GM11168 (cell line): ENCODE results near the gene TMEM116.
"Not testable (repeated sequence)": the region's sequence is repeated elsewhere in the genome, so short reads cannot be mapped to it uniquely, and the experiment has no call there.

ENCODE experiments used
- in situ Hi-C: fragments of 300-500 bp; cut with MboI; formaldehyde crosslinking; loops from one replicate; pipeline ENCODE4 v1.12.0; 2022; ENCODE audit warnings: low sequenced_read_pairs; ENCODE audit not compliant: unreplicated experiment

Gene TMEM116

GRCh38 chr12:112012775-112013600 is at the start of gene TMEM116, which contains the start of gene ERP29:
TMEM116 (minus strand) TSS chr12:112013165; CDS start chr12:112005270, 7,895 bp downstream.
ERP29 (plus strand) TSS chr12:112013426; CDS start chr12:112013466, 40 bp downstream.
- in situ Hi-C loops: loop anchor here (10.0 kb wide), 1 partner anchor 68 kb away; no protein-coding TSS in a partner anchor

- in situ Hi-C loops: no loop called here
Measured at GRCh38 chr12:112061137-112061536, 48.2 kb upstream of the TMEM116 start.

GRCh38 chr12:112049351-112049750 is 36.4 kb upstream of the TMEM116 start:
- in situ Hi-C loops: no loop called here

- in situ Hi-C loops: no loop called here
Measured at GRCh38 chr12:112046003-112046402, 33.0 kb upstream of the TMEM116 start.

- in situ Hi-C loops: not testable (repeated sequence)
Measured at GRCh38 chr12:112036614-112037013, 23.6 kb upstream of the TMEM116 start.

GRCh38 chr12:112035219-112035785 is 22.3 kb upstream of the TMEM116 start:
- in situ Hi-C loops: no loop called here

- in situ Hi-C loops: no loop called here
Measured at GRCh38 chr12:112032292-112032691, 19.3 kb upstream of the TMEM116 start.

- in situ Hi-C loops: no loop called here
Measured at GRCh38 chr12:112031472-112031871, 18.5 kb upstream of the TMEM116 start.

GRCh38 chr12:112029301-112029700 is 16.3 kb upstream of the TMEM116 start:
- in situ Hi-C loops: no loop called here

GRCh38 chr12:112025808-112026375 is 12.9 kb upstream of the TMEM116 start:
- in situ Hi-C loops: no loop called here

GRCh38 chr12:112023759-112024396 is 10.9 kb upstream of the TMEM116 start:
- in situ Hi-C loops: no loop called here

- in situ Hi-C loops: no loop called here
Measured at GRCh38 chr12:112022241-112023016, 9.5 kb upstream of the TMEM116 start.

- in situ Hi-C loops: no loop called here
Measured at GRCh38 chr12:112020947-112021457, 8.0 kb upstream of the TMEM116 start.

- in situ Hi-C loops: loop anchor here (10.0 kb wide), 1 partner anchor 74 kb away; no protein-coding TSS in a partner anchor
Measured at GRCh38 chr12:112018571-112019237, 5.7 kb upstream of the TMEM116 start.

- in situ Hi-C loops: loop anchor here (10.0 kb wide), 1 partner anchor 72 kb away; no protein-coding TSS in a partner anchor
Measured at GRCh38 chr12:112017041-112017440, 4.1 kb upstream of the TMEM116 start.

GRCh38 chr12:112015938-112016337 is 3.0 kb upstream of the TMEM116 start:
- in situ Hi-C loops: loop anchor here (10.0 kb wide), 1 partner anchor 71 kb away; no protein-coding TSS in a partner anchor

GRCh38 chr12:112013601-112014402 is 837 bp upstream of the TMEM116 start:
- in situ Hi-C loops: loop anchor here (10.0 kb wide), 1 partner anchor 69 kb away; no protein-coding TSS in a partner anchor

- in situ Hi-C loops: loop anchor here (10.0 kb wide), 1 partner anchor 67 kb away; no protein-coding TSS in a partner anchor
Measured at GRCh38 chr12:112011685-112012084, 1.3 kb downstream of the TMEM116 start.
